Astrocyte (in vitro differentiated cells and primary cell): ENCODE measurements around the gene C1orf210.

Experiments
- EZH2 ChIP-seq: IDR thresholded peaks from 2 replicates; pipeline ENCODE4 v1.6.1; 2012; ENCODE audit warnings: mild to moderate bottlenecking, low read length, inconsistent platforms; ENCODE audit not compliant: insufficient read depth
- TF ChIP-seq, protein P1 (sequence below): IDR thresholded peaks from 2 replicates; pipeline ENCODE4 v1.5.1; 2011; ENCODE audit warnings: low read depth, mild to moderate bottlenecking, inconsistent platforms, low read length, moderate library complexity; ENCODE audit not compliant: insufficient read depth

DNA sequence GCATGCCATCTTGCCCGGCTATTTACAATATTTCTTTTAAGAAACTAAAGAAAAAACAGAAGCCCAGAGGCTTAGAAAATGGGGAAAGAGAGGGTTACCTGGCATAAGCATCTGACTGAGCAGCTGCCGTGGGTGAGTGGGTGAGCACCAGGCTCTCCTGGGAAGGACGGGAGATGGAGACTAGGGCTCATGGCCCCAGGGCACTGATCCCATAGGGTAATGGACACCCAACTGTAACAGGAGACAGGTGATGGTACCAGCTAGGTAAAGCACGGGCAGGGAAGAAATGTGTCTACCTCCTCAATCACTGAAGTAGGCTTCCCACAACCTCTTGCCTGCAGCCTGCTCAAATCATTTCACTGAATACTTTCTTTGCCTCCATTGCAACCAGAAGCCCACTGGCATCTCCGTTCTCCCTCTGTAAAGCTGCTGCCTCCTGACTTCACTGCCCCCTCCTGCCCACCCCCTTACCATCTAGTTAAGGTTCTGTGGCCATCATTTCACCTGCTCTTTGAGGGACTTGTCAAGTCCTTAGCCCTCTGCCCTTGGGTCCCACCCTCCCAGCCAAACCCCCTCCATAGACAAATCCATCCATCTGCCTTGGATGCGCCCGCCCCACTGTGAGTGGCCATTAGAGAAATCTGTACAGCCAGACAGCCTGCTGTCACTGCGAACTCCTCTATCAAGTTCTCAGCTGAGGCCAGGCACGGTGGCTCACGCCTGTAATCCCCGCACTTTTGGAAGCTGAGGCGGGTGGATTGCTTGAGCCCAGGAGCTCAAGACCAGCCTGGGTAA lies 9.4 kb downstream of the C1orf210 start:
- TF ChIP-seq, protein P1, sequence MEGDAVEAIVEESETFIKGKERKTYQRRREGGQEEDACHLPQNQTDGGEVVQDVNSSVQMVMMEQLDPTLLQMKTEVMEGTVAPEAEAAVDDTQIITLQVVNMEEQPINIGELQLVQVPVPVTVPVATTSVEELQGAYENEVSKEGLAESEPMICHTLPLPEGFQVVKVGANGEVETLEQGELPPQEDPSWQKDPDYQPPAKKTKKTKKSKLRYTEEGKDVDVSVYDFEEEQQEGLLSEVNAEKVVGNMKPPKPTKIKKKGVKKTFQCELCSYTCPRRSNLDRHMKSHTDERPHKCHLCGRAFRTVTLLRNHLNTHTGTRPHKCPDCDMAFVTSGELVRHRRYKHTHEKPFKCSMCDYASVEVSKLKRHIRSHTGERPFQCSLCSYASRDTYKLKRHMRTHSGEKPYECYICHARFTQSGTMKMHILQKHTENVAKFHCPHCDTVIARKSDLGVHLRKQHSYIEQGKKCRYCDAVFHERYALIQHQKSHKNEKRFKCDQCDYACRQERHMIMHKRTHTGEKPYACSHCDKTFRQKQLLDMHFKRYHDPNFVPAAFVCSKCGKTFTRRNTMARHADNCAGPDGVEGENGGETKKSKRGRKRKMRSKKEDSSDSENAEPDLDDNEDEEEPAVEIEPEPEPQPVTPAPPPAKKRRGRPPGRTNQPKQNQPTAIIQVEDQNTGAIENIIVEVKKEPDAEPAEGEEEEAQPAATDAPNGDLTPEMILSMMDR = no peak
- TF ChIP-seq EZH2 = no peak
